HUDEP-2 (cell line): ENCODE data around the gene TGFBR1.
A peak's percentile ranks its signal among the peaks of the same experiment; 100 is the strongest.

Experiments used
- DNase-seq, 76 experiments: peaks; one replicate each; lab custom pipeline; 2025; ENCODE audit not compliant: unreplicated experiment in 76 of 76; lab: John Stamatoyannopoulos, UW

Gene TGFBR1

GRCh38 chr9:99104459-99105151 lies at the start of gene TGFBR1:
Gene TGFBR1 (plus strand): TSS chr9:99105113. CDS start chr9:99105206, 93 bp downstream.
- DNase-seq: peak in 74 of 76 experiments; percentile 33 to 94 (median 88)

- DNase-seq: no peak
These were observed 49.5 kb upstream of the TGFBR1 start for GRCh38 chr9:99055384-99055783.

- no peak for DNase-seq
These were observed 48.7 kb upstream of the TGFBR1 start for GRCh38 chr9:99056186-99056585.

- peak in 4 of 76 experiments; percentile 9 to 37 (median 11) for DNase-seq
These were observed 47.8 kb upstream of the TGFBR1 start for GRCh38 chr9:99056886-99057664.

- DNase-seq: peak in 59 of 76 experiments; percentile 8 to 82 (median 37)
These were observed 47.0 kb upstream of the TGFBR1 start for GRCh38 chr9:99057665-99058625.

- peak in 38 of 76 experiments; percentile 3 to 66 (median 11) for DNase-seq
These were observed 45.7 kb upstream of the TGFBR1 start for GRCh38 chr9:99058964-99059921.

GRCh38 chr9:99060621-99061020 lies 44.3 kb upstream of the TGFBR1 start:
- DNase-seq: no peak

GRCh38 chr9:99062549-99062948 lies 42.4 kb upstream of the TGFBR1 start:
- no peak for DNase-seq

GRCh38 chr9:99063522-99063921 lies 41.4 kb upstream of the TGFBR1 start:
- no peak for DNase-seq

- DNase-seq: no peak
These were observed 38.3 kb upstream of the TGFBR1 start for GRCh38 chr9:99066571-99066970.

- no peak for DNase-seq
These were observed 35.8 kb upstream of the TGFBR1 start for GRCh38 chr9:99069075-99069474.

GRCh38 chr9:99069546-99069945 lies 35.4 kb upstream of the TGFBR1 start:
- DNase-seq: no peak

GRCh38 chr9:99070681-99071080 lies 34.2 kb upstream of the TGFBR1 start:
- no peak for DNase-seq

- DNase-seq: no peak
These were observed 33.4 kb upstream of the TGFBR1 start for GRCh38 chr9:99071313-99072039.

- DNase-seq: peak in 47 of 76 experiments; percentile 6 to 62 (median 34)
These were observed 32.9 kb upstream of the TGFBR1 start for GRCh38 chr9:99072040-99072394.

GRCh38 chr9:99073347-99073746 lies 31.6 kb upstream of the TGFBR1 start:
- DNase-seq: no peak

- no peak for DNase-seq
These were observed 30.7 kb upstream of the TGFBR1 start for GRCh38 chr9:99073985-99074901.

- DNase-seq: no peak
These were observed 30.0 kb upstream of the TGFBR1 start for GRCh38 chr9:99074902-99075245.
